GM19328 (cell line): ENCODE data around the gene ZC3H8.
"Not testable (repeated sequence)": the region's sequence is repeated elsewhere in the genome, so short reads cannot be mapped to it uniquely, and the experiment has no call there.

Experiments used
- ATAC-seq: cut with Tn5 transposase; IDR thresholded peaks from one replicate; pipeline ENCODE4 v1.9.1; 2021; ENCODE audit warnings: mild to moderate bottlenecking, moderate library complexity; ENCODE audit not compliant: unreplicated experiment

ZC3H8 gene

DNA sequence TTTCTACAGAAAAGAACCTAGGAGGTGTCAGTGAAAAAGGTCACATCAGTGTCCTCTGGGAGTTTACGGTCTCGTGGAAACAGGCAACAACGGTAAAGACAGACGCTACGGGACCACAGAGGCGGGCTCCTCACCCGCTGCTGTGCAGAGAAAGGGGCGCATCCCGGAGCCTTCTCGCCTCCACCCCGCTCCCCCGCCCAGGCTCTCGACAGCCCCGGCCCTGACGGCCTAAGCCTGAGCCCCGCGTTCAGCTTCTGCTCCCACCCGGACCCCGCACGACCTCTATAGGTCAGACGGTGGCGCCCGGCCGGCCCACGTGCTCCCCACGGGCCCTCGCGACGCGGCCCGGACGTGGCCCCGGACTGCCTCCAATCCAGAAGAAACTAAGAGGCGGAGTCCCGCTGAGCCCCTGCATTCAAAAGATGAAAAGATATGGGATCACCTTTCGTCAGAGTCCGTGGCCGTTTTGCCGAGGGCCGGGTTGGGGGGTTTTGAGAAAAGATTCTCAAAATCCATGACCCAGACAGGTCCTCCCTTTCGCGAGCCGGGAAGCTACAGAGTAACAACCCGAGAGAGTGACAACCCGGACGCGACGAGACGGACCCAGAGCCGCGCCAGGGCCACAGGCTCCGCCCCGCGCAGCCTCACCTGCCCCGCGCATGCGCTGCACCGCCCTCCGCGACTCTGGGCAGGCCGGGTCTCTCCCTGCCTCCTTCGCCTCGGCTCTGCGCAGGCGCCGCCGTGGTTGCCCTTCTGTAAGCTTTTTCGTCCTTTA, at the start of gene ZC3H8:
TSS of gene ZC3H8 (minus strand) at position 577 of the 775 bp plus-strand sequence. CDS start at position 516, 61 bp downstream.
- ATAC-seq = peak; percentile 86

DNA sequence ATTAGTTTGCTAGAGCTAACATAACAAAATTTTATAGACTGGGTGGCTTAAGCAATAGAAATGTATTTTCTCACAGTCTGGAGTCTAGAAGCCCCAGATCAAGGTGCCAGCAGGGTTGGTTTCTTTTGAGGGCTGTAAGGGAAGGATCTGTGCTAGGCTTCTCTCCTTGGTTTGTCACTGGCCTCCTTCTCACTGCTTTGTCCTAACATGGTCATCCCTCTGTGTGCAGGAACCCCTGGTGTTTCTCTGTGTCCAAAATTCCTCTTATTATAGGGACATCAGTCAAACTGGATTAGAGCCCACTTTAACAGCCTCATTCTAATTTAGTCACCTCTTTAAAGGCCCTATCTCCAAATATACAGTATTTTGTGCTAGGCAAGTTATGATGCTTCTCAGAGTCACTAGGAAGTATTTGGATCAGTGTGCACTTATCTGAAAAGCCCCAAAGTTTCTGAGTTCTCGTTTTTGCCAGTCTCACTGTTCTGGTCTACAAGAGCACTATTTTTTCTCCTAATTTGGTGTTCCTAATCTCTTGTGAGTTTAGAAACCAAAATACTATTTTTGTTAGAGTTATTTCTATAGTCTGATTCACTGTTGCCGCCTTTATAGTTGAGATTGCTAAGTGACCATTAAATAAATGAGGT, 49.6 kb upstream of the ZC3H8 start:
- ATAC-seq = no peak

DNA sequence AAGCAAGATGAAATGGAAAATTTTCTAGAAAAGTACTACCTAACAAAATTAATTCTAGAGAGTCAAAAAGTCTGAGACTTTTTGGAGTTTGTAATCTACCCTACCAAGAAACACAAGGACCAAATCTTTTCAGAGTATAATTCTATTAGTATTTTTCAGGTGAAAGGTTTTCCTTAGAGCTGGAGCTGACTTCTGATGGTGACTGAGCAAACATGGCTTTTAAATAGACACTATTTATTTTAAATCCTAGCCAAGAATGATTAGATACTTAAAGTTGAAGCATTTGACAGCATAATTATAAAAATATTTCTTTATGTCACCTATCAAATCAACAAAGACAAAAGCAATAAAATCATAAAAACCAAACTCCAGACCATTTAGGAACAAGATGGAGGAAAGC, 47.1 kb upstream of the ZC3H8 start:
- no peak for ATAC-seq

DNA sequence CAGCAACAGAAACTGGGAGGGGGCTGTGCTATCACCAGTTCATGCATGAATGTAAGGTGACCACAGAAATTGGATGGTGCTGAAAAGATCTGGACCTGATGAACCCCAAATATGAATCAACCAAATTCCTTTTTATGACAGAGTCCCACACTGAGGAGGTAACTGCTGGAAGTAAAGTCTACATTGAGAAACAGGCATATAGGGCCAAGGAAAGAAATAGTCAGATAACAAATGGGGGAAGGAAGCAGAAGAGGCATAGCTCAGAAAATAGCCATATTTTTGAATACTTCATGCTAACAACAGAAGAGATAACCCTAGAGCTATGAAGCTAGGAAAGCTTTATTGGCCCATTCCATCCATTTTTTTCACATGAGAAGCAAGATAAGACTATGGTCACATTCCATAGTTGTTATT, 46.3 kb upstream of the ZC3H8 start:
- no peak for ATAC-seq

DNA sequence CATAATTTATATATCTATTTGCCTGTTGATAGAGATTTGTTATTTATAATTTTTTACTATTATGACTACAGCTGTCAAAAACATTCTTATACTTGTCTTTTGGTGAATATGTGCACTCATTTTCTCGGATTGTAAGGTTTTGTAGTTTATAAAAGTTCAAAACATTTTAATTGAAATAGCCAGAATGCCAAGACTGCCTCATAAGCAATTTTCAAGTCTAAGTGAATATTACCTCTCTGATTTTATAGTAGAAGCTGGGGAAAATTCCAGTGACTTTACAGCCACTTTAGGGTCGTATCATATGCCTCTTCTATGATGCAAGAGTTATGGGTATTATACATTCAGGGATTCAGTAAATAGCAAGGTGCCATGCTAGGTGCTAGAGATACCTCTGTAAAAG, 41.6 kb upstream of the ZC3H8 start:
- no peak for ATAC-seq

DNA sequence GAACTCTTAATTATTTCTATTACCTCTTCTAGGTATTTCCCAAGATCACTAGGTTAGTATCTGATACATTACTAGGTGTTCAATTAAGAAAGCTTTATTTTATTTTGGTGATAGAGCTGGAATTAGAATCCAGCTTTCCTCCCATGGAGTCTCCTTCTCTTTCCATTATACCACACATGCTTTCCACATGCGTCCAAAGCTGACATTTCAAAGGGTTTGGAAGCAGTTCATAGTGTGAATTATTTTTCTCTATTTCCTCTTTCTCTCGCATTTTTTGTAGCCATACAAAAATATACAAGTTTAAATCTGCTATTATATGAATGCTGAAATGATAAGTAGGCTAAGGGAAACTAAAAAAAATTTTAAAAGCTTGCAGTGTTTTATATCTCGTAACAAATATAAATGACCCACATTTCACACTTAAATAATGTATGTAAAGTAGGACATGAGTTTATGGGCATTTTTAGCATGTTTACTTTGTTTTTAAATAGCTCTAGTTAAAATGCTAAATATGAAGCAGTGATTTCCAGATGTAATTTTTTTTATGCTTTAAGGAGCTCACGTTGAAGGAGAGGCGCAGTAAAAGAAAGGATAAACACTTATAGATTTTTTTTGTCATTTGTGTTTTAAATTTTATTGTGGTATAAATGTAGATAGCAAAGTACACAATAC, 40.7 kb upstream of the ZC3H8 start:
- no peak for ATAC-seq

DNA sequence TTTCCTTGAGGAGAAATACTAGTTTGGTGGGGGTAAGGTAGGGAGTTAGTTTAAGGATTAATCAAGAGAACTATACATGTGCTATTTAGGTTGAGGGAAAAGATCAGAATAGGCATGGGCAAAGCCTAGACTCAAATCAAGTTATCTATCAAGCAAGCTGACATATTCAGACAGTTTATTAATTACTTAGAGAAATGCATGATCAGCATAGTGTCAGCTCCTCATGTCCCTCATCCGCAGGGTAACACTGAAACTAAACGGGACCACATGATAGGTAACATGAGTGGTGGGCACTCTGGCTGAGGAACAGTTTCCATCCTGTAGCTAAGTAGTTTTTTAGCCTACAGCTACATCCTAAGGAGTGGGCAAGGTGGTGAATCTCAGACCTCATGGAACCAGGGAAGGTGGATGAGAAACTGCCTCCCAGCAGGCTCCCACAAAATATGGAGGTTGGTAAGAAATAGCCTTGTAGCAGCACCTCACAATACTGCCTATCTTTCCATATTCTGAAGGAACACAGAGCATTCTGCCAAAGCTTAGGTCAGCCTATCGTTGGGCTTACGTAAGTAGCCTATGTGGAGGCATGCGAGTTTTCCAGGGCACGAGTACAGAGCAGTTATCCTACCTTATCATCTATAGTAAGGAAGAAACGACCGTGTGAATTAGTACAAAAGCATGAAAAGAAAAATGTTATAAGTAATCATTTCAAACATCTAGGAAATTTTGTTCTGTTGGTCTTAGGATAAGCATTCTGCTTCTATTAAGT, 39.0 kb upstream of the ZC3H8 start:
- no peak for ATAC-seq

DNA sequence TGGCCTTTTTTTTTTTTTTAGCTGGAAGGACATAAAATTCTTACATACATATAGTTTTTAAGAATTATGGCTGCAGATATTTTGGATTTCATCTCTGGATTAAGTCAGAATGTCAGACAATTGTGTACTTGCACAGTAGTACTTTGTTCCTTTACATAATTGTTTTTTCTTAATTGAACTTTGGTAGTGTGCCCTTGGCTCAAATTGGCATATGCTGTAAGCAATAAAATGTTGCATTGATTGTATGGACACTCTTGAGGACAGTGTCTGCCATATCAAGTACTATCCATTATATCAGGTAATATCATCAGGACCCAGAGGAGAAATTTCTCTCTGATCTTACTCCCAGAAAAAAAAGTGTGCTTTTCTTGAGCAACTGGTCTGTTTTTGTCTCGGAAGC, 35.8 kb upstream of the ZC3H8 start:
- ATAC-seq = no peak

DNA sequence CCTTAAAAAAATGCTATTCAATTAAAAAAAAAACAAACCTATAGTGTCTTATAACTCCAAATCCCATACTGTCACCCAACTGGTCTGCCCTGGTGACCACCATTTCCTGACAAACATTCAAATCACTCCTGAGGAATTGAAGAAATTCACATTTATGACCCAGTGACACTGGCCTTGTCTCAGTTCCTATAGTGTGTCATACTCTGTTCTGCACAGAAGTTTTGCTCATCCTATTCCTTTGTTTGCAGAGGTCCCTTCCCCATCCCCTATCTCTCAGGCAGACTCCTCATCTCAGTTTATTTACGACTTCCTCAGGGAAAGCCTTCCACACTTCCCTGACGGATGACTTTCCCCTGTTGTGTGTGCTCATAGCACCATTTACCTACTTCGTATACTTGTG, 35.2 kb upstream of the ZC3H8 start:
- ATAC-seq = no peak

DNA sequence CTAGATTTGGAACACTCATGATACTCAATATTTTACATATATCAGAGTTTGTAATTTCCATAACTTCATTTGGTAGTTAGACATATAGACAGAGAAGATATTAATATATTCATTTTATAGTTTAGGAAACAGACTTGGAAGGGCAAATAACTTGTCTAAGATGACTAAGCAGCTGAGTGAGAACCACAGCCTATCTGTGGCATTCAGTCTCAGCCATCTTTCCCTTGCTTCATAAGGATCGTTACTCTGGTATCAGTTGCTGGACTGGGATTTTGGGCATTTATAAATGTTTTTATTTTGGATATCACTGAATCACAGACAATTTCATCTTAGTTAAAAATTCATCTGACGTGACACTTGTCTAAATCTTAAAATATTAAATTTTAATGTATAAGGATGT, 28.7 kb upstream of the ZC3H8 start:
- ATAC-seq = not testable (repeated sequence)

DNA sequence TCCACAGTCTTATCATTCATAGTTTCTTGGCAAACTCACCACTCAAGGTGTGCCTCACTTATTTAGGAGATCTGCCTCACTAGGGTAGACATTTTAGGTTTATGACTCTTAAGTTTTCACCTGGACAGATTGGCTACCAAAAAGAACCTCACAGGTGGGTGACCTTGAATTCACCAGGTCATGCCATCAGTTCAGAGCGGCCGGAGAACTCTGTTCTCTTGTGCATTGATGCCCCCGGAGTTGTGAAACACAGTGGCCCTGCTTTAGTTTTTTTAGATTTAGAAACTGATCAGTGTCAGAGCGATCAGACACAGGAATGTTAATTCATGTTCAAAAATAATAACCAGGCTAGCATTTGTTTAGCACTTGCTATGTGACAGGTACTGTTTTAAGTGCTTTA, 27.2 kb upstream of the ZC3H8 start:
- ATAC-seq = not testable (repeated sequence)

DNA sequence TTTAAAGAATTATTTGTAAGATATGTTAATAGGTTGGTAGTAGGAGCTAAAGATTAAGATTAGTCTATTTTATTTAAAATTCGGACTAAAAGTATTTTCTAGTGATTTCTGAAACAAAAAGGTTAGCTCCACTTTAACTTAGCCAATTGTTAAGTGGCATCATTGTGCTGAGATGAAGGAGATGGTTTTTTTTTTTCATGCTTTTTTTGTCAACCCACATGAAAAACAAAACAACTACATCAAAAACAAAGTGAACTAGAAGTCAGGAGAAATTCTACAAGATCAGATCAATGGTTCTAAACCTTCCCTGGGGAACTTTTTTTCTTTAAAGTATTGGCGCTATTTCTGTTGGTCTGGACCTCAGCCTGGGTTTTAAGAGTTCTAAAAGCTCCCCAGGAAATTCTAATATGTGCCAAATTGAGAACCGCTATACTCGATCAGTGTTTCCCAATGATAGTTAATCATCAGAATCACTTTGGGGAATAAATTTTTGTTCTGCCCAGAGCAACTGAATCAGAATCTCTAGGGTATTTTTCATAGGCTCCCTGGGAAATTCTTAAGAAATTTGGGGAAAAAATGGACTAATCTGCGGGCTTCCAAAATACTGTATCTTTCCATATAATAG, 22.9 kb upstream of the ZC3H8 start:
- no peak for ATAC-seq

DNA sequence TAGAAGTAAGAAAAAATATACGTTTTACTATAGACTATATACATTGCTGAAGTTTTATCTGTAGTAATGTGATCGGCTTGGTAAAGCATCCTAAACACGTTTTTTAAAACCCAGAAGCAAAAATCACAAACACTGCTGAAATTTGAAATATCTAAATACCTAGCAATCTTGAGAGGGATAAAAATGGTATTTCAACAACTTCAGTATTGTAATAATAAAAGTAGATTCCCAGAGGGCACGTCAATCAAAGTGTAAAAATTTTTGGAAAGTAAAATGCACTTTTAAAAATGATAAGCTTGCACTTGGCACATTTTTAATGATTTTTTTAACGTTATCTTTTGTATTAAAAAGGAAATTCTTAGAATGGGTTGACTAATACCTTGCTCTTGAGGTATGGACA, 22.1 kb upstream of the ZC3H8 start:
- no peak for ATAC-seq

DNA sequence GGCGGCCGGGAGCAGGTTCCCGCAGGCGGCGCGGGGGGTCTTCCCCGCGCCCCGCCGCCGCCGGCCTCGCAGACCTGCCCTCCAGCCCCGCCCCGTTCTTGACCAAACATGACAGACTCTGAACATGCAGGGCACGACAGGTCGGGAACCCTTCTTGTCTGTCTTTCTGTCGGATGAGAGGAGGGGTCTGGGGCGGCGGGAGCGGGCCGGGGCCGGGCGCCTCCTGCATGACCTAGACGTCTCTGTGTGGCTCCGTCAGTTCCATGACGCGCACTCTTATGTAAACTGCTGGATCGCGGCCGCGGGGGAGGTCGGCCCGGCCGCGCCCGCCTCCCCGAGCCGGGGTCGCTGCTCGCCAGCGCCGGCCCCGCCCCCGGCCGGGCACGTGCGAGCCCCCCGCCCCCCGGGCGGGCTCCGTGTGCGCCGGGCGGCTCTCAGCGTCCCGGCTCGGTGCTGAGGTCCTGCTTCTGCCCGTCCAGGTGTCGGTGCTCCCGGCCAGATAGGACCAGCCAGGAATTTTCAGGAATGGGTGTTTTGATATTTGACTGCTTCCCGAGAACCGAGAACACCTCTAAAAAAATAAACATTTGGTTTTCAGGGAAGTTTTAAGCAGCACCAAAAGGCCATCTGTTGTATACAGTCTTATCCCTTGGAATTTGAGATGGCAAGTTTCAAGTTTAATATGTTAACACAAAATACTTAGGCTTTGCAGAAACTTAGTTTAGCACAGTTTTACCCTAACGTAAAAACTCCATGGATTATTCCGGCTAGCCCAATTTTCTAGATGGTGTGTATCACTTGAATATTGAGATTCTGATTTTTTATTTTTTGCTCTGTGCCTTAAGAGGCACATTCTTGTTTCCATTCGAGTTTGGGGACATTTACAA, 21.3 kb upstream of the ZC3H8 start:
- peak; percentile 49 for ATAC-seq

DNA sequence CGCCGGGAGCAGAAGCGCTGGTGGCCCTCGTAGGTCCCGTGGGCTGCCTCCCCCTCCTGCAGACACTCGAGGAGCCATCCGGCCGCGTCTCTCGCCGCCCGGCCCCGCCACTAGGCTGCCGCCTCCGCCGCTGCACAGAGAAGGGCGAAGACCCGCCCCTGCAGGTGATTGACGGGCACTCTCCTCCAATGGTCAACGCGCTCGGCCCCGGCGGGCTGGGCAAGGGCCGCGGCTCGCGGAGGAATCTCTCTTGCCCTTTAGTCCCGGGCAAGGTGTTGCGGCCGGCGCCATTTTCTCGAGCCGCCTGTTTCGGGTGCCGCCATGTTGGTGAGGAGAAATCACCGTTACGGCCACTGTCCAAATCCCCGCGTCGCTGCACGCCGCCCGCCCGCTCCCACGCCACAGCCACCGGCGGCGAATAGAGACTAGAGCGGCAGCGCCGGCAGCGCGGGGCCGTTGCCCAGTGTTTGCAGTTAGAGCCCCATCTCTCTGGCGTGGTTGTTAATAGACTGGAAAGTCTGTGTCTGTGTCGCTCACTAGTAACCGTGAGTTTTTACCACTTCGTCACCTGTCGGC, 20.6 kb upstream of the ZC3H8 start, which contains the start of gene ZC3H6:
TSS of gene ZC3H6 (plus strand) at position 287 of the 576 bp plus-strand sequence. CDS start 398 bp downstream, outside the sequence.
- ATAC-seq = peak; percentile 88

DNA sequence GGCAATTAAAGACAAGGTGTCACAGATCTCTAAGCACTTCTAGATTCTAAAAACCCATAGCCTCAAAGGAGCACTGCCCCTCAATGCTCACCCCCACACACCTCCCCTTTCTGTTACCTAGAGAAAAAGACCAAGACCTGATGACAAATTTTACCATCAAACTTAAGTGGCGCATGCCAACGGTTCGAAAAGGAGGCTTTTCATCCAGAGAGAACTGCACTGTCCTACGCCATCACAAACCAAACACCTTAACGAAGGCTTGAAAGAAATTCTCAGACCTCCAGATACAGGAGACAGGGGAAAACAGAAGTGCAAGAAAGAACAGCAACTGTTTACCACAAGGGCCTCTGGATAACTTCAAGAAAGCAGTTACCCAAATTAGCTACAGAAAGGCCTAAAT, 18.5 kb upstream of the ZC3H8 start:
- no peak for ATAC-seq

DNA sequence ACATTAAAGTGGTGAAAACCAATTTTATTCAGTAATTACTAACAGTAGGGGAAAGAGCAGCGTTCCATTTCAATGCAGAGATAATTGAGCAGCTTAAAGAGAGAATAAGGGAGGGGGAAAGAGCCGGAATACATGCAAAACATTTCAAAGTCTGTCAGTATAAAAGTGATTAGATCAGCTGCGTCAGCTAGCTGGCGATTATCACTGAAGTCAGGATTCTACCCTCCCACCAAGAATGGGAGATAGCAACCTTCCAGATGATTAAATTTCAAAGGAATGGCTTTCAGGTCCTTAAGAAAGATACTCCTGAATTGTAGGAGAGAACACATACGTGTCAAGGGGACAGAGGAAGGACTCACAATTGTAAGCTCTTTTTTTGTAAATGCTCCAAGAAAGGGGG, 17.8 kb upstream of the ZC3H8 start:
- ATAC-seq = no peak

DNA sequence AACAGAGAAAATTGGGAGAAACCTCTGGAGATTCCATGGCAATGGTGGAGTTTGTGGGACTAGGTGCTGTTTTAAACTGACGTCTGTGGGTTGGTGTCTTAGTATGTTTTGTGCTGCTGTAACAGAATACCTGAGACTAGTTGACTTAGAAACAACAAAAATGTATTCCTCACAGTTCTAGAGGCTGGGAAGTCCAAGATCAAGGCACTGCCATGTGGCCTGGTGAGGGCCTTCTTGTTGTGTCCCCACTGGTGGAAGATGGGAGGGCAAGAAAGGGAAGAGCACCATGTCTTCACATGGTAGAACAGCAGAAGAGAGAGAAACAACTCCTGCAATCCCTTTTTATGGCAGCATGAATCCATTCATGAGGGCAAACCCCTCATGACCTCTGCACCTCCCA, 13.7 kb upstream of the ZC3H8 start:
- ATAC-seq = no peak

DNA sequence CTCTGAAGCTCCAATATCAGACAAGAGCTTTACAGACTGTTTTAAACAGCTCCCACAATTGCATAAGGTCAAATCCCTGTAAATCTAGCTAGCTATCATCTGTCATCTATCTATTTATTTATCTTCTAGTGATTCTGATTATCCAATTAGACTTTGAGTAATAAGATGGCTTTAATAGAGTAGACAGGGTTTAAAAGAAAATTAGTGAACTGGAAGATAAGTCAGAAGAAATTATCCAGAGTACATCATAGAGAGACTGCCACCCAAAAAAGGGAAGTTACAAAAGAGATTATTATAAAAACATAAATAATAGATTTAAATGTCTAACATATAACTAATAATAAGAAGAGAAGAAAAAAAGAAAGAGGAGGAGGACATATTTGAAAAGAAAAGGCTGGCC, 8.0 kb upstream of the ZC3H8 start:
- no peak for ATAC-seq

DNA sequence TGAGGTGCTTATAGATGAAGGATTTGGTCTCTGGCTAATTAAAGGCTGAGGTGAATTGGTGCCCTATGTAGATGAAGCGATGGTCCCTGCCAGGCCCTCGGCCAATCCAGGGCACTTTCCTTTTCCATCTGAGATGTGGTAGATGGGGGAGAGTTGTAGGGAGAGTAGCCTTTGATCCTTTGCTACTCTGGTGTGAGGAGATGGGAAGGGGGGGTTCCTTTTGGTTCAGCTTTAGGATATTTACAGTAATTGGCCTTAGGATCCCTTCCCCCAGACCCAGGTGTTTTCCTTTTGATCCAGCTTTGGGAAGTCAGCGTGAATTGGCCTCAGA, 5.4 kb upstream of the ZC3H8 start:
- ATAC-seq = no peak
